KG1 (cell line): ENCODE data around the gene MYO1B.

Source experiments
- DNase-seq: peaks from one replicate; lab custom pipeline; 2025; lab: John Stamatoyannopoulos, UW

MYO1B gene

GRCh38 chr2:191462370-191462769 is 217.2 kb downstream of the MYO1B start:
- no peak for DNase-seq

- DNase-seq = no peak
These were observed 218.6 kb downstream of the MYO1B start for GRCh38 chr2:191463790-191464189.

- no peak for DNase-seq
These were observed 220.7 kb downstream of the MYO1B start for GRCh38 chr2:191465766-191466420.

GRCh38 chr2:191467113-191467512 is 221.9 kb downstream of the MYO1B start:
- no peak for DNase-seq

- no peak for DNase-seq
These were observed 225.1 kb downstream of the MYO1B start for GRCh38 chr2:191470306-191470705.

GRCh38 chr2:191474464-191474863 is 229.3 kb downstream of the MYO1B start:
- no peak for DNase-seq
